HepG2 (cell line): ENCODE measurements around the gene HNRNPC. TPM values are rescaled to one million over a fixed set of nuclear protein-coding genes. Genes with fewer than 3 reads are reported as not detected.

ENCODE experiments used
- EEA1 ChIP-seq: sonication (generic); formaldehyde crosslinking; IDR thresholded peaks from 2 replicates; pipeline ENCODE4 v1.5.1; 2020; ENCODE audit warnings: mild to moderate bottlenecking, missing genetic modification reagents, borderline replicate concordance
- PLRG1 ChIP-seq: fragments of 450-650 bp; conservative IDR thresholded peaks from 2 replicates; pipeline ENCODE4 v1.6.1; 2016
- RBM22 ChIP-seq: fragments of 200-400 bp; formaldehyde crosslinking; optimal IDR thresholded peaks from 2 replicates; pipeline ENCODE3; 2017; ENCODE audit warnings: mild to moderate bottlenecking, low read length, moderate library complexity
- SRSF4 ChIP-seq: fragments of 200-400 bp; formaldehyde crosslinking; IDR thresholded peaks from one replicate; pipeline ENCODE4 v1.6.1; 2018; ENCODE audit warnings: mild to moderate bottlenecking, low read depth, low read length, moderate library complexity; ENCODE audit not compliant: poor library complexity, severe bottlenecking
- ZNF205 ChIP-seq: IDR thresholded peaks from 2 replicates; pipeline ENCODE4 v1.6.1; 2018; ENCODE audit warnings: missing biosample characterization, missing genetic modification reagents
- ZNF652 ChIP-seq: IDR thresholded peaks from 2 replicates; pipeline ENCODE4 v1.6.1; 2016; ENCODE audit warnings: low read depth, borderline replicate concordance
- ZNF670 ChIP-seq: sonication (generic); formaldehyde crosslinking; IDR thresholded peaks from 2 replicates; pipeline ENCODE4 v1.8.0; 2022; ENCODE audit warnings: mild to moderate bottlenecking, missing genetic modification reagents, borderline replicate concordance
- ZNF788 ChIP-seq: sonication (generic); formaldehyde crosslinking; IDR thresholded peaks from 2 replicates; pipeline ENCODE4 v1.5.0; 2020; ENCODE audit warnings: mild to moderate bottlenecking, missing genetic modification reagents, borderline replicate concordance
- polyA plus RNA-seq, 8 experiments: library from polyadenylated mRNA; depleted of rRNA in 3 of 8; stranded (reverse) in 7 of 8; unstranded in 1 of 8; fragments of >200 nt; fragmentation: Illumina TruSeq in 4 of 8; extraction: Trizol in 4 of 8; gene quantifications; 2 replicates each; pipeline versions ENCODE4 v1.2.1 to v1.2.3, GENCODE V29; 2011 to 2016; ENCODE audit warnings: low read depth in 4 of 8, missing spikeins in 1 of 8, mixed read lengths in 1 of 8; ENCODE audit not compliant: insufficient read depth in 1 of 8
- total RNA-seq, 5 experiments: library from RNA; depleted of rRNA; stranded (reverse); fragments of >200 nt; fragmentation: Illumina TruSeq; extraction: Trizol; gene quantifications; 2 replicates each; pipeline ENCODE4 v1.2.3, GENCODE V29; 2016; ENCODE audit warnings: low read depth in 1 of 5
- TF ChIP-seq, protein P1 (sequence below), 2 experiments: fragments of 450-650 bp in 1 of 2; sonication (generic) in 1 of 2; formaldehyde crosslinking in 1 of 2; IDR thresholded peaks; 2 replicates each; pipeline versions ENCODE4 v1.6.1 to v1.8.0; 2016 to 2022; ENCODE audit warnings: antibody characterized with exemption in 1 of 2, mild to moderate bottlenecking in 1 of 2, missing genetic modification reagents in 1 of 2
- TF ChIP-seq, protein P2 (sequence below): sonication (generic); formaldehyde crosslinking; IDR thresholded peaks from 2 replicates; pipeline ENCODE4 v1.5.0; 2020; ENCODE audit warnings: missing genetic modification reagents, mild to moderate bottlenecking, borderline replicate concordance

The HNRNPC gene
- total and polyA plus RNA-seq, 2 of the 13 experiments (the other 11 are each of a cell fraction or from before 2014, with no cell fraction given), result 628 to 1,099 TPM

DNA sequence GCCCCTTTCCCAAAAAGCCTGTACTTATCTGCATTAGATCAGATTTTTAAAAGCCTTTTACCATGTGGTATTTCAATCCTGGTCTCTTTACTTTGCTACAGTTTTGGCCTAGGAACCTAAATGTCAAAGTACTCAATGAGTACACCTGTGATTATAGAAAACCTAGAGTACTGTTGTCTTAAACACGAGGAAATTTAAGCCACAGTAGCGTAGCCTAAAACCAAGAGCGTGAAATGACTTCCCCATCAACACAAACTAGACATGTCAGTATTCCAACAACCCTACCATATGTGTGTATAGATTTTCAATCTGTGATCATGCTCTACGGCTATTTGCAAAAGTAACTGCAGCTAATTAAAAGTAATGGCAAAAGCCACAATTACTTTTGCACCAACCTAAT lies 60.7 kb downstream of the HNRNPC start (continued):
- TF ChIP-seq, protein P1, sequence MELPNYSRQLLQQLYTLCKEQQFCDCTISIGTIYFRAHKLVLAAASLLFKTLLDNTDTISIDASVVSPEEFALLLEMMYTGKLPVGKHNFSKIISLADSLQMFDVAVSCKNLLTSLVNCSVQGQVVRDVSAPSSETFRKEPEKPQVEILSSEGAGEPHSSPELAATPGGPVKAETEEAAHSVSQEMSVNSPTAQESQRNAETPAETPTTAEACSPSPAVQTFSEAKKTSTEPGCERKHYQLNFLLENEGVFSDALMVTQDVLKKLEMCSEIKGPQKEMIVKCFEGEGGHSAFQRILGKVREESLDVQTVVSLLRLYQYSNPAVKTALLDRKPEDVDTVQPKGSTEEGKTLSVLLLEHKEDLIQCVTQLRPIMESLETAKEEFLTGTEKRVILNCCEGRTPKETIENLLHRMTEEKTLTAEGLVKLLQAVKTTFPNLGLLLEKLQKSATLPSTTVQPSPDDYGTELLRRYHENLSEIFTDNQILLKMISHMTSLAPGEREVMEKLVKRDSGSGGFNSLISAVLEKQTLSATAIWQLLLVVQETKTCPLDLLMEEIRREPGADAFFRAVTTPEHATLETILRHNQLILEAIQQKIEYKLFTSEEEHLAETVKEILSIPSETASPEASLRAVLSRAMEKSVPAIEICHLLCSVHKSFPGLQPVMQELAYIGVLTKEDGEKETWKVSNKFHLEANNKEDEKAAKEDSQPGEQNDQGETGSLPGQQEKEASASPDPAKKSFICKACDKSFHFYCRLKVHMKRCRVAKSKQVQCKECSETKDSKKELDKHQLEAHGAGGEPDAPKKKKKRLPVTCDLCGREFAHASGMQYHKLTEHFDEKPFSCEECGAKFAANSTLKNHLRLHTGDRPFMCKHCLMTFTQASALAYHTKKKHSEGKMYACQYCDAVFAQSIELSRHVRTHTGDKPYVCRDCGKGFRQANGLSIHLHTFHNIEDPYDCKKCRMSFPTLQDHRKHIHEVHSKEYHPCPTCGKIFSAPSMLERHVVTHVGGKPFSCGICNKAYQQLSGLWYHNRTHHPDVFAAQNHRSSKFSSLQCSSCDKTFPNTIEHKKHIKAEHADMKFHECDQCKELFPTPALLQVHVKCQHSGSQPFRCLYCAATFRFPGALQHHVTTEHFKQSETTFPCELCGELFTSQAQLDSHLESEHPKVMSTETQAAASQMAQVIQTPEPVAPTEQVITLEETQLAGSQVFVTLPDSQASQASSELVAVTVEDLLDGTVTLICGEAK (IDR thresholded peaks at IDR 0.05), result no peak
- TF ChIP-seq, protein P1 (CRISPR knock-in tag; IDR thresholded peaks at IDR 0.05), result no peak
- TF ChIP-seq SRSF4, result no peak
- no peak for TF ChIP-seq PLRG1
- no peak for TF ChIP-seq ZNF205 (CRISPR knock-in tag)
- no peak for TF ChIP-seq ZNF652
- TF ChIP-seq ZNF788, result no peak
- no peak for TF ChIP-seq EEA1 (CRISPR knock-in tag)
- peak; percentile 99 for TF ChIP-seq RBM22
- TF ChIP-seq, protein P2, sequence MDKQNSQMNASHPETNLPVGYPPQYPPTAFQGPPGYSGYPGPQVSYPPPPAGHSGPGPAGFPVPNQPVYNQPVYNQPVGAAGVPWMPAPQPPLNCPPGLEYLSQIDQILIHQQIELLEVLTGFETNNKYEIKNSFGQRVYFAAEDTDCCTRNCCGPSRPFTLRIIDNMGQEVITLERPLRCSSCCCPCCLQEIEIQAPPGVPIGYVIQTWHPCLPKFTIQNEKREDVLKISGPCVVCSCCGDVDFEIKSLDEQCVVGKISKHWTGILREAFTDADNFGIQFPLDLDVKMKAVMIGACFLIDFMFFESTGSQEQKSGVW (CRISPR knock-in tag), result no peak
- 0 out of 2 replicates have a peak, but pooled peaks have one; percentile 11 for TF ChIP-seq ZNF670 (CRISPR knock-in tag)
